HCT116 (cell line): ENCODE measurements around the gene LRBA. TPM values are rescaled to one million over a fixed set of nuclear protein-coding genes. Genes with fewer than 3 reads are reported as not detected.

Source experiments
- ATAC-seq: fragments of 200-7000 bp; cut with Tn5 transposase; 2 replicates; pipeline ENCODE4 v1.9.1; 2020; ENCODE audit warnings: mild to moderate bottlenecking, moderate library complexity
- BruUV-seq: library from RNA; stranded (reverse); fragments of 400-500 nt; replicated peaks from 2 replicates; lab custom pipeline; 2021; lab: Mats Ljungman, UMichigan
- CTCF ChIA-PET: fragments of 300-600 bp; sonication (Branson Sonifier 250); formaldehyde crosslinking; loops from one replicate; lab custom pipeline; 2021; ENCODE audit warnings: antibody characterized with exemption; lab: Charles Lee
- POLR2A ChIA-PET: fragments of 300-600, 350-600 bp; sonication (Branson Sonifier 250); formaldehyde crosslinking; loops from one replicate; lab custom pipeline; 2021; ENCODE audit warnings: antibody characterized with exemption; lab: Charles Lee
- RAD21 ChIA-PET, 2 experiments: fragments of 300-600 bp; sonication (Branson Sonifier 250); formaldehyde crosslinking; loops; one replicate each; lab custom pipeline; 2023; ENCODE audit warnings: low total read pairs in 2 of 2; ENCODE audit not compliant: uncharacterized antibody in 2 of 2, unreplicated experiment in 2 of 2, low non-redundant PET in 1 of 2; lab: Charles Lee
- DNase-seq: peaks from one replicate; pipeline ENCODE4 v3.0.0-alpha.2; 2010; ENCODE audit warnings: low read depth, low spot score
- H2AFZ ChIP-seq: fragments of 200-600 bp; shearing (Covaris generic), sonication (generic); 2 replicates; pipeline ENCODE4 v1.6.1; 2017; ENCODE audit warnings: low read depth, mixed run types, mixed read lengths, antibody characterized with exemption, low read length; ENCODE audit not compliant: poor library complexity, severe bottlenecking
- H3K27ac ChIP-seq: 2 replicates; pipeline ENCODE4 v1.5.1; 2012; ENCODE audit warnings: low read depth, low read length
- H3K27me3 ChIP-seq: fragments of 200-600 bp; sonication (generic); 2 replicates; pipeline ENCODE4 v1.6.1; 2016; ENCODE audit warnings: mixed run types, low read length, mixed read lengths; ENCODE audit not compliant: insufficient read depth
- H3K36me3 ChIP-seq, 2 experiments: fragments of 200-500 bp in 1 of 2; fragments of 200-600 bp in 1 of 2; sonication (Bioruptor generic) in 1 of 2; sonication (generic) in 1 of 2; 2 replicates each; pipeline versions ENCODE4 v1.5.1 to v1.6.1; 2014 to 2016; ENCODE audit warnings: low read length in 2 of 2, inconsistent platforms in 1 of 2, mixed read lengths in 1 of 2, mixed run types in 1 of 2; ENCODE audit not compliant: insufficient read depth in 2 of 2, control insufficient read depth in 1 of 2
- H3K4me1 ChIP-seq, 2 experiments: fragments of 200-600 bp in 1 of 2; sonication (generic) in 1 of 2; 2 replicates each; pipeline versions ENCODE4 v1.5.1 to v1.6.1; 2012 to 2017; ENCODE audit warnings: low read length in 2 of 2, inconsistent platforms in 1 of 2, mild to moderate bottlenecking in 1 of 2, mixed read lengths in 1 of 2, mixed run types in 1 of 2, moderate library complexity in 1 of 2; ENCODE audit not compliant: insufficient read depth in 2 of 2, control insufficient read depth in 1 of 2
- H3K4me2 ChIP-seq: fragments of 200-600 bp; sonication (generic); 2 replicates; pipeline ENCODE4 v1.6.1; 2017; ENCODE audit warnings: mixed run types, low read length, mixed read lengths
- H3K4me3 ChIP-seq, 2 experiments: fragments of 200-600 bp in 1 of 2; sonication (generic) in 1 of 2; replicated peaks in 1 of 2; 2 replicates each; pipeline ENCODE4 v1.5.1; 2011 to 2016; ENCODE audit warnings: low read length in 2 of 2, control low read depth in 1 of 2, low read depth in 1 of 2, mild to moderate bottlenecking in 1 of 2, mixed read lengths in 1 of 2, mixed run types in 1 of 2
- H3K79me2 ChIP-seq: fragments of 200-600 bp; sonication (generic); 2 replicates; pipeline ENCODE4 v1.6.1; 2017; ENCODE audit warnings: mild to moderate bottlenecking, mixed run types, low read length, moderate library complexity, mixed read lengths; ENCODE audit not compliant: insufficient read depth
- H3K9ac ChIP-seq: fragments of 200-600 bp; sonication (generic); 2 replicates; pipeline ENCODE4 v1.6.1; 2016; ENCODE audit warnings: low read length, mixed read lengths
- H3K9me2 ChIP-seq: fragments of 200-600 bp; sonication (generic), shearing (Covaris generic); 2 replicates; pipeline ENCODE4 v1.6.1; 2017; ENCODE audit warnings: mixed run types, mild to moderate bottlenecking, moderate library complexity; ENCODE audit not compliant: insufficient read depth
- H3K9me3 ChIP-seq, 2 experiments: fragments of 200-500 bp in 1 of 2; fragments of 200-600 bp in 1 of 2; sonication (Bioruptor generic) in 1 of 2; sonication (generic) in 1 of 2; 2 replicates each; pipeline ENCODE4 v1.6.1; 2014 to 2017; ENCODE audit warnings: low read length in 2 of 2, mixed read lengths in 2 of 2, inconsistent platforms in 1 of 2, low read depth in 1 of 2, mild to moderate bottlenecking in 1 of 2, mixed run types in 1 of 2, moderate library complexity in 1 of 2; ENCODE audit not compliant: control insufficient read depth in 1 of 2, insufficient read depth in 1 of 2
- H4K20me1 ChIP-seq: fragments of 200-600 bp; sonication (generic), shearing (Covaris generic); 2 replicates; pipeline ENCODE4 v1.6.1; 2017; ENCODE audit warnings: mixed run types, mild to moderate bottlenecking, moderate library complexity; ENCODE audit not compliant: insufficient read depth
- CBX3 ChIP-seq: IDR thresholded peaks from 2 replicates; pipeline ENCODE4 v1.6.1; 2012; ENCODE audit warnings: low read depth
- CTCF ChIP-seq, 3 experiments: fragments of 200-600 bp in 1 of 3; sonication (generic) in 1 of 3; IDR thresholded peaks in 2 of 3; conservative IDR thresholded peaks in 1 of 3; 2 replicates each; pipeline ENCODE4 v1.5.1; 2012 to 2017; ENCODE audit warnings: low read depth in 2 of 3, low read length in 2 of 3, antibody characterized with exemption in 1 of 3, borderline replicate concordance in 1 of 3, control low read depth in 1 of 3, mild to moderate bottlenecking in 1 of 3, mixed read lengths in 1 of 3, mixed run types in 1 of 3, moderate library complexity in 1 of 3; ENCODE audit not compliant: insufficient read depth in 1 of 3
- EZH2 ChIP-seq: fragments of 200-600 bp; sonication (generic); IDR thresholded peaks from 2 replicates; pipeline ENCODE4 v1.6.1; 2017; ENCODE audit warnings: antibody characterized with exemption, mixed run types
- EZH2phosphoT487 ChIP-seq: fragments of 200-600 bp; IDR thresholded peaks from 2 replicates; pipeline ENCODE4 v1.6.1; 2018; ENCODE audit warnings: antibody characterized with exemption, borderline replicate concordance
- JUND ChIP-seq: IDR thresholded peaks from 2 replicates; pipeline ENCODE4 v1.6.1; 2012
- POLR2A ChIP-seq: IDR thresholded peaks from 2 replicates; pipeline ENCODE4 v1.7.0; 2011; ENCODE audit warnings: borderline replicate concordance; ENCODE audit not compliant: insufficient read depth, insufficient read length; ENCODE audit errors: extremely low read depth
- POLR2AphosphoS5 ChIP-seq: IDR thresholded peaks from 2 replicates; pipeline ENCODE4 v1.6.1; 2011; ENCODE audit warnings: mild to moderate bottlenecking, low read depth, low read length, moderate library complexity
- RAD21 ChIP-seq: IDR thresholded peaks from 2 replicates; pipeline ENCODE4 v1.6.1; 2012; ENCODE audit warnings: low read depth, mild to moderate bottlenecking
- SIN3A ChIP-seq: IDR thresholded peaks from 2 replicates; pipeline ENCODE4 v1.6.1; 2012; ENCODE audit warnings: low read depth
- SRF ChIP-seq: IDR thresholded peaks from 2 replicates; pipeline ENCODE4 v1.6.1; 2012; ENCODE audit warnings: low read depth
- TCF7L2 ChIP-seq: IDR thresholded peaks from 2 replicates; pipeline ENCODE4 v1.7.0; 2011; ENCODE audit warnings: borderline replicate concordance, inconsistent platforms; ENCODE audit not compliant: insufficient read depth, insufficient read length; ENCODE audit errors: extremely low read depth
- ZFX ChIP-seq: fragments of 450-650 bp; IDR thresholded peaks from 2 replicates; pipeline ENCODE4 v1.6.1; 2017
- ZNF274 ChIP-seq: fragments of 200-500 bp; sonication (Bioruptor generic); IDR thresholded peaks from 2 replicates; pipeline ENCODE4 v1.6.1; 2014; ENCODE audit warnings: mild to moderate bottlenecking, low read depth, low read length, inconsistent platforms
- intact Hi-C: fragments of 100-400 bp; cut with micrococcal nuclease; formaldehyde crosslinking; loops from 2 replicates; pipeline ENCODE4 v1.10.0; 2022
- total RNA-seq: library from RNA; stranded (reverse); gene quantifications from one replicate; pipeline ENCODE4 v1.2.1, GENCODE V29; 2021; ENCODE audit not compliant: unreplicated experiment
- TF ChIP-seq, protein P1 (sequence below): IDR thresholded peaks from 2 replicates; pipeline ENCODE4 v1.6.1; 2012

LRBA gene
- total RNA-seq, 1 experiment from 2014 or later: 79.8 TPM

GRCh38 chr4:150683775-150684350 is 331.2 kb downstream of the LRBA start:
- H3K4me3 ChIP-seq: no peak overlapping the region
- no peak overlapping the region for H3K4me2 ChIP-seq
- POLR2A ChIA-PET: no interaction called here
- intact Hi-C loops: no loop called here
- H3K27me3 ChIP-seq: no peaks in the 10 kb centered on the region
- no TSS peak for BruUV-seq
- H3K9me2 ChIP-seq: no peaks in the 10 kb centered on the region
- no peaks in the 10 kb centered on the region for H3K9me3 ChIP-seq
- H3K9ac ChIP-seq: no peak overlapping the region
- H3K27ac ChIP-seq: no peak overlapping the region
- H3K36me3 ChIP-seq: no peaks in the 10 kb centered on the region; a peak in 1 of 4 replicates
- CTCF ChIA-PET: no interaction called here
- H3K79me2 ChIP-seq: no peaks in the 10 kb centered on the region
- no peak for DNase-seq
- TF ChIP-seq EZH2phosphoT487: no peak
- RAD21 ChIA-PET: no interaction called here
- 0 out of 2 replicates have a peak, but pooled peaks cover 3% of the 10 kb centered on the region for H4K20me1 ChIP-seq
- no peak overlapping the region for H2AFZ ChIP-seq
- H3K4me1 ChIP-seq: no peaks in the 10 kb centered on the region
- ATAC-seq: no peak

DNA sequence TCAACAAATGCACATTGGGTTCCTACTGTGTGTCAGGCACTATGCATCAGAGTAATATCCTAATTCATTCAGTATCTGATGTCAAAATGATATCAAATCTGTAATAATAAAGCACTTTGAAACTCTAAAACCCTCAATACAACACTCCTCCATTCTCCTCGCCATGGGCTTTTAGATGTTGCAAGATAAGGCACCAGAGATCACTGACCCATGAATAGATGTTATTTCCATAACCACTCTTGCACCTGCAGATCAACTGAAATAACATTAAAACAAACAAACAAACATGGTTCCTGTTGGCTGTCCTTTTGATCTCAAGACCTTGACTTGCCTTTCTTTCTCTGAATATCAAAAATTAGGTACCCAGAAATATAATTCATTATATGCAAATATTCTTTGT is 333.0 kb downstream of the LRBA start:
- intact Hi-C loops: no loop called here
- no peaks in the 10 kb centered on the region for H3K4me1 ChIP-seq
- no peak overlapping the region for H3K4me2 ChIP-seq
- no peak overlapping the region for H2AFZ ChIP-seq
- DNase-seq (no peak), ATAC-seq (no peak)
- no peak overlapping the region for H3K27ac ChIP-seq
- BruUV-seq: no TSS peak
- ChIA-PET CTCF (no interaction called here), RAD21 (no interaction called here), POLR2A (no interaction called here)
- no peak overlapping the region for H3K9ac ChIP-seq
- no peaks in the 10 kb centered on the region for H3K9me3 ChIP-seq
- H3K79me2 ChIP-seq: no peaks in the 10 kb centered on the region
- H3K9me2 ChIP-seq: no peaks in the 10 kb centered on the region
- H3K27me3 ChIP-seq: no peaks in the 10 kb centered on the region
- TF ChIP-seq TCF7L2: no peak
- TF ChIP-seq ZFX: no peak
- no peak for TF ChIP-seq SRF
- TF ChIP-seq SIN3A: no peak
- no peak for TF ChIP-seq EZH2
- no peak for TF ChIP-seq ZNF274
- TF ChIP-seq JUND: no peak
- TF ChIP-seq CBX3: no peak
- no peak for TF ChIP-seq CTCF (IDR thresholded peaks at IDR 0.05 in 2 of 3, conservative IDR thresholded peaks at IDR 0.05 in 1 of 3; ENCODE audit: borderline replicate concordance in 1 of 3, insufficient read depth in 1 of 3, low read depth in 2 of 3, low read length in 2 of 3)
- TF ChIP-seq, protein P1, sequence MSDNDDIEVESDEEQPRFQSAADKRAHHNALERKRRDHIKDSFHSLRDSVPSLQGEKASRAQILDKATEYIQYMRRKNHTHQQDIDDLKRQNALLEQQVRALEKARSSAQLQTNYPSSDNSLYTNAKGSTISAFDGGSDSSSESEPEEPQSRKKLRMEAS: no peak
- TF ChIP-seq POLR2A: no peak
- no peak for TF ChIP-seq POLR2AphosphoS5
- TF ChIP-seq RAD21: no peak
- H3K4me3 ChIP-seq: no peak overlapping the region
- H4K20me1 ChIP-seq: 0 out of 2 replicates have a peak, but pooled peaks cover 3% of the 10 kb centered on the region
- no peaks in the 10 kb centered on the region; a peak in 1 of 4 replicates for H3K36me3 ChIP-seq
